Activated effector memory CD4-positive, alpha-beta T cell treated with anti-CD3 and anti-CD28 coated beads, Interleukin-2, amount 50 U/mL, for 16 hours (primary cell): Measurements from ENCODE around the gene MDFIC2.
"Not testable (repeated sequence)": the region's sequence is repeated elsewhere in the genome, so short reads cannot be mapped to it uniquely, and the experiment has no call there.

Experiments used
- DNase-seq: peaks from one replicate; pipeline ENCODE4 v3.0.0-alpha.2; 2020

The MDFIC2 gene

GRCh38 chr3:70250492-70250891, 61.9 kb downstream of the MDFIC2 start:
- no peak for DNase-seq

GRCh38 chr3:70249509-70250160, 62.8 kb downstream of the MDFIC2 start:
- DNase-seq: no peak

GRCh38 chr3:70248856-70249255, 63.6 kb downstream of the MDFIC2 start:
- DNase-seq: no peak

GRCh38 chr3:70247955-70248354, 64.5 kb downstream of the MDFIC2 start:
- DNase-seq: no peak

GRCh38 chr3:70245746-70246525, 66.5 kb downstream of the MDFIC2 start:
- DNase-seq: no peak

GRCh38 chr3:70244422-70244821, 68.0 kb downstream of the MDFIC2 start:
- no peak for DNase-seq

- no peak for DNase-seq
Measured at GRCh38 chr3:70242297-70242882, 70.0 kb downstream of the MDFIC2 start.

GRCh38 chr3:70233812-70234211, 78.6 kb downstream of the MDFIC2 start:
- DNase-seq: no peak

GRCh38 chr3:70233112-70233511, 79.3 kb downstream of the MDFIC2 start:
- no peak for DNase-seq

- no peak for DNase-seq
Measured at GRCh38 chr3:70231266-70231701, 81.2 kb downstream of the MDFIC2 start.

GRCh38 chr3:70227437-70227836, 85.0 kb downstream of the MDFIC2 start:
- no peak for DNase-seq

- DNase-seq: no peak
Measured at GRCh38 chr3:70225146-70225545, 87.3 kb downstream of the MDFIC2 start.

- DNase-seq: no peak
Measured at GRCh38 chr3:70224337-70224736, 88.1 kb downstream of the MDFIC2 start.

GRCh38 chr3:70218471-70218870, 94.0 kb downstream of the MDFIC2 start:
- DNase-seq: no peak

- DNase-seq: not testable (repeated sequence)
Measured at GRCh38 chr3:70211274-70211673, 101.2 kb downstream of the MDFIC2 start.

- DNase-seq: no peak
Measured at GRCh38 chr3:70201975-70202374, 110.5 kb downstream of the MDFIC2 start.

GRCh38 chr3:70189884-70190473, 122.5 kb downstream of the MDFIC2 start:
- DNase-seq: no peak

- DNase-seq: no peak
Measured at GRCh38 chr3:70186221-70186620, 126.2 kb downstream of the MDFIC2 start.

GRCh38 chr3:70185661-70186060, 126.8 kb downstream of the MDFIC2 start:
- no peak for DNase-seq

GRCh38 chr3:70183781-70184504, 128.5 kb downstream of the MDFIC2 start:
- DNase-seq: no peak

- no peak for DNase-seq
Measured at GRCh38 chr3:70182166-70182565, 130.3 kb downstream of the MDFIC2 start.

GRCh38 chr3:70180664-70181063, 131.8 kb downstream of the MDFIC2 start:
- no peak for DNase-seq

GRCh38 chr3:70179111-70179510, 133.3 kb downstream of the MDFIC2 start:
- DNase-seq: no peak
